ENCODE measurements around the gene DNAJC21.
A peak's percentile ranks its signal among the peaks of the same experiment; 100 is the strongest.
"Not testable (repeated sequence)": the region's sequence is repeated elsewhere in the genome, so short reads cannot be mapped to it uniquely, and the experiment has no call there.

The DNAJC21 gene

DNA sequence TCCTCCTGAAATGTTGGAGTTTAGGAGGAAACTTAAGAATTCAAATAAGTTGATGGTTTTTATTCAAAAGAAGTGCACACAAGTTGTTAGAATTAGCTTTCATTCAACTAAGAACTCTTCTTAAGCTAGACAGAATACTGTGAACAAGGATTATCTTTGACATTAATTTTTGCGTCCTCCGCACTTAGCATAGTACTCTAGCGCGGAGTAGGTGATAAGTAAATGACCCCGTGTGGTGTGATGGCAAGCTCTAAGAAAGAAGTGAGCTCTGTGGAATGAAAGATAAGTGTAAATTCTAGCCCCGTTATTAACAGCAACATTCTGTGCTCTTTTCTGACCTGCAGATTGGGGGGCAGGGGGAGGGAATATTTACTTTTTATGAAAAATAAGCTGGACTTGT lies 12.8 kb upstream of the DNAJC21 start:
- no peak for DNase-seq (ENCODE audit: low read depth)
- peak overlapping the region; percentile 68 for H3K4me3 ChIP-seq (ENCODE audit: low read depth, low read length)
- TF ChIP-seq, protein P1, sequence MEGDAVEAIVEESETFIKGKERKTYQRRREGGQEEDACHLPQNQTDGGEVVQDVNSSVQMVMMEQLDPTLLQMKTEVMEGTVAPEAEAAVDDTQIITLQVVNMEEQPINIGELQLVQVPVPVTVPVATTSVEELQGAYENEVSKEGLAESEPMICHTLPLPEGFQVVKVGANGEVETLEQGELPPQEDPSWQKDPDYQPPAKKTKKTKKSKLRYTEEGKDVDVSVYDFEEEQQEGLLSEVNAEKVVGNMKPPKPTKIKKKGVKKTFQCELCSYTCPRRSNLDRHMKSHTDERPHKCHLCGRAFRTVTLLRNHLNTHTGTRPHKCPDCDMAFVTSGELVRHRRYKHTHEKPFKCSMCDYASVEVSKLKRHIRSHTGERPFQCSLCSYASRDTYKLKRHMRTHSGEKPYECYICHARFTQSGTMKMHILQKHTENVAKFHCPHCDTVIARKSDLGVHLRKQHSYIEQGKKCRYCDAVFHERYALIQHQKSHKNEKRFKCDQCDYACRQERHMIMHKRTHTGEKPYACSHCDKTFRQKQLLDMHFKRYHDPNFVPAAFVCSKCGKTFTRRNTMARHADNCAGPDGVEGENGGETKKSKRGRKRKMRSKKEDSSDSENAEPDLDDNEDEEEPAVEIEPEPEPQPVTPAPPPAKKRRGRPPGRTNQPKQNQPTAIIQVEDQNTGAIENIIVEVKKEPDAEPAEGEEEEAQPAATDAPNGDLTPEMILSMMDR (IDR thresholded peaks at IDR 0.05; ENCODE audit: insufficient read depth, low read depth, low read length, missing control alignments) = no peak

DNA sequence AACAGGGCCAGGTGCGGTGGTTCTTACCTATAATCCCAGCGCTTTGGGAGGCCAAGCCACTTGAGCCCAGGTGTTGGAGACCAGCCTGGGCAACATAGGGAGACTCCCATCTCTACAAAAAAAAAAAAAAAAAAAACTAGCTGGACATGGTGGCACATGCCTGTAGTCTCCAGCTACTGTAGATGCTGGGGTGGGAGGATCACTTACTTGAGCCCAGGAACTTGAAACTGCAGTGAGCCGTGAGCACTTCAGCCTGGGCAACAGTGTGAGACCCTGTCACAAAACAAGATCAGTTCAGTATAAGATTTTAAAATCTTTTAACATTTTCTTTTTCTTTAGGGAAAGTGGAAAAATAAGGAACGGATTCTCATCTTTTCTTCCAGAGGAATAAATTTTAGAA lies 11.3 kb upstream of the DNAJC21 start:
- DNase-seq (ENCODE audit: low read depth) = no peak
- TF ChIP-seq, protein P1 (IDR thresholded peaks at IDR 0.05; ENCODE audit: insufficient read depth, low read depth, low read length, missing control alignments) = no peak
- H3K4me3 ChIP-seq (ENCODE audit: low read depth, low read length) = no peak overlapping the region; the same call in 1 of the 2 replicates

DNA sequence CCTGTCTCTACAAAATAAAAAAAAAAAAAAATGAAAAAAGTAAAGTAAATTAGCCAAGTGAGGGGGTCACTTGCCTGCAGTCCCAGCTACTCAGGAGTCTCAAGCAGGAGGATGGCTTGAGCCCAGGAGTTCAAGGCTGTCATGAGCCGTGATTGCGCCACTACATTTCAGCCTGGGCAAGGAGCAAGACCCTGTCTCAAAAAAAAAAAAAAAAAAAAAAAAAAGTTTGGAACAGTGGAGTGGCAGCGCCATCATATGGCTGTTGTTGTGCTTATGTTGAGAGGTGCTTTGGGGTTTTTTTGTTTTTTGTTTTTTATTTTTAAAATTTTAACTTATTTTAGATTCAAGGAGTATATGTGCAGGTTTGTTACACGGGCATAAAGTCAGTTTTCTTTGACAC lies 10.3 kb upstream of the DNAJC21 start:
- no peak for DNase-seq (ENCODE audit: low read depth)
- TF ChIP-seq, protein P1 (IDR thresholded peaks at IDR 0.05; ENCODE audit: insufficient read depth, low read depth, low read length, missing control alignments) = peak; percentile 12
- H3K4me3 ChIP-seq (ENCODE audit: low read depth, low read length) = no peak overlapping the region

DNA sequence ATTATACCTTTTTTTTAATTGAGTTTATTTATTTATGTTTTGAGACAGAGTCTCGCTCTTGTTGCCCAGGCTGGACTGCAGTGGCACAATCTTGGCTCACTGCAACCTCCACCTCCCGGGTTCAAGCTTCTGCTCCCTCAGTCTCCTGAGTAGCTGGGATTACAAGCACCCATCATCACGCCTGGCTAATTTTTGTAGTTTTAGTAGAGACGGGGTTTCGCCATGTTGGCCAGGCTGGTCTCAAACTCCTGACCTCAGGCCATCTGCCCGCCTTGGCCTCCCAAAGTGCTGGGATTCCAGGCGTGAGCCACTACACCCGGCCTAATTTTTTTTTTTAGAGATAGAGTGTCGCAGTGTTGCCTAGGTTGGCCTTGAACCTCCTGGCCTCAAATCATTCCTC lies 6.1 kb upstream of the DNAJC21 start:
- H3K4me3 ChIP-seq (ENCODE audit: low read depth, low read length); DNase-seq (ENCODE audit: low read depth): not testable (repeated sequence)

DNA sequence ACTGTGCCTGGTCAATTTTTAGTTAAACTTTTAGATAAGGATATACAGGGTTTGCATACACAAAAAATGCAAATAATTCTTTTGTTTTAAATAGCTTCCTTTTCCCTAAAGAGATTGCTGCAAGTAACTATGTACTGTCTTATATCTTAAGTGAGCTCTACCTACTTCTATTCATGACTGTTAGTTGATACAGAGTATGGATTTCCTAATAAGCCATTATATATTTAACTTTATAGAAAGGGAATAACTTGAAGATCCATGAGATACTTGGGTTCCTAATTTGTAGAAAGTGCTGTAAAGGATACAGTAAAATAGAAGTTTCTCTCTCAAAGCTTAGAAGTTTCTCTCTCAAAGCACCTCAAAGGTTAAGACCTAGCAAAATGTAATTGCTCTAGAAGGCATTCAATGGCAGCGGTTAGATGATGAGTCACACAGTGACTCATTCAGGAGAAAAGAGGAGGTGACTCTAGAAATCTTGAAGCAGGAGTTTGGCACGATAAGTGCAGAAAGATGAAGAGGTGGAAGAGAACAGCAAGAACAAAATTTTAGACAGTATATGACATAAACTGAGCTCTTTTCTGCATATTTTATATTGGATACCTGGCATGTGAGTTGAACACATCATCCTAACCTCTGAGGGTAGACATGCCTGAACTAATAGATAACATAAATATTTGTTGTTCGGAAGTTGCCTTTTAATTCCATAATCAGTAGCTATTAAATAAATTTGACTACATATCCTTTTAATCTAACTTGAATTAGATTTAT lies 5.5 kb upstream of the DNAJC21 start:
- H3K4me3 ChIP-seq (ENCODE audit: low read depth, low read length) = no peak overlapping the region
- peak; percentile 48 for DNase-seq (ENCODE audit: low read depth)
- TF ChIP-seq, protein P1 (IDR thresholded peaks at IDR 0.05; ENCODE audit: insufficient read depth, low read depth, low read length, missing control alignments) = no peak

DNA sequence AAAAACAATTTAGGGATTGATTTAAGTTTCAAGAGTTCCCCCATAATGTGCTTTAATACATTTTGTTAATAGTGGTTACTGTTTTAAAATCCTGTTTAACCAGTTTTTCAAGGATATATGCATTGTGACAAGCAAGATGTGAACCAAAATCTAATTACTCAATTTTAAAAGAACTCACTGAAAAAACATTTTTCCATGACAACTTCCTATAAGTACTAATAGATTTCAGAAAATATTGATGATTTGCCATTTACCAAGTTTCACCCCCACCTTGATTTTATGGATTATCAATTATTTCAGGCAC lies 4.9 kb upstream of the DNAJC21 start:
- no peak for DNase-seq (ENCODE audit: low read depth)
- TF ChIP-seq, protein P1 (IDR thresholded peaks at IDR 0.05; ENCODE audit: insufficient read depth, low read depth, low read length, missing control alignments) = no peak
- no peak overlapping the region for H3K4me3 ChIP-seq (ENCODE audit: low read depth, low read length)

DNA sequence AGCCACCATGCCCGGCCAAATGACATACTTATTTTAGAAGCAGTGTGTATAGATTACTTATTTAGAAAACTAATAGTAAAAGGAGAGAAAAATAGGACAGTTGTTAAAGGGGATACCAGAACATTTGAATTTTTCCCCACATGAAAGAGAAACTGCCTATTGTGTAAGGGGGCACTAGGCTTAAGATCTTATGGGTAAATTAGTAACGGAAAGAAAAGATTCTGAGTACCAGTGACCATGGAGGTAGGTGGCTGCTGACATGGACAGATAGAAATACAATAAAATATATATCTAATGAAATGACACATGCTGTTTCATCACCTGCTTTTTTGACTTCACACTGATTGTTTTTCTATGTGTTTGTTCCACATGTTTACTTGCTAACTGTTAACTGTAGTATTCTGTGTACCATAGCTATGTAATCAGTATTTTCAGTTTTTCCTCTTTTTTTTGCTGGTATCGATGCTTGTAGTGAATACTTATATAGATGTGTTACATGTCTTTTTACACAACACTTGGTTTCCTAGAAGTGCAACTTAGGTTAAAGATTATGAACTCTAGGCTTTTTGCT lies 3.0 kb upstream of the DNAJC21 start:
- TF ChIP-seq, protein P1 (IDR thresholded peaks at IDR 0.05; ENCODE audit: insufficient read depth, low read depth, low read length, missing control alignments) = no peak

More for the DNA sequence above, 3.0 kb upstream of the DNAJC21 start:
- no peak overlapping the region for H3K4me3 ChIP-seq (ENCODE audit: low read depth, low read length)
- no peak for DNase-seq (ENCODE audit: low read depth)
